Liver (tissue), 9 donors: Measurements from ENCODE around the gene PITPNM2. TPM values are rescaled to one million over a fixed set of nuclear protein-coding genes. Genes with fewer than 3 reads are reported as not detected.

Experiments
- DNase-seq: peaks from one replicate; pipeline ENCODE4 v3.0.0-alpha.2; 2017; ENCODE audit warnings: low spot score
- H3K27ac ChIP-seq, 2 donors: one replicate each; pipeline ENCODE4 v1.7.0; 2013; ENCODE audit warnings: inconsistent platforms in 2 of 2, low read length in 2 of 2, control low read depth in 1 of 2, low read depth in 1 of 2, mild to moderate bottlenecking in 1 of 2
- H3K27me3 ChIP-seq, 4 donors: one replicate each; pipeline versions ENCODE4 v1.6.1 to v1.7.0; 2013; ENCODE audit warnings: low read length in 3 of 4, inconsistent platforms in 1 of 4, mild to moderate bottlenecking in 1 of 4, moderate library complexity in 1 of 4; ENCODE audit not compliant: control insufficient read depth in 4 of 4, insufficient read depth in 4 of 4
- H3K36me3 ChIP-seq, 4 donors: one replicate each; pipeline versions ENCODE4 v1.6.1 to v1.7.0; 2013; ENCODE audit warnings: low read length in 3 of 4, mild to moderate bottlenecking in 3 of 4, low read depth in 1 of 4, moderate library complexity in 1 of 4; ENCODE audit not compliant: control insufficient read depth in 4 of 4, insufficient read depth in 3 of 4
- H3K4me1 ChIP-seq, 4 donors: one replicate each; pipeline versions ENCODE4 v1.6.1 to v1.7.0; 2013; ENCODE audit warnings: low read length in 3 of 4, mild to moderate bottlenecking in 3 of 4, moderate library complexity in 1 of 4; ENCODE audit not compliant: control insufficient read depth in 4 of 4, insufficient read depth in 4 of 4
- H3K4me3 ChIP-seq, 3 donors: one replicate each; pipeline versions ENCODE4 v1.6.1 to v1.7.0; 2013; ENCODE audit warnings: low read length in 3 of 3, control low read depth in 1 of 3, low read depth in 1 of 3, mild to moderate bottlenecking in 1 of 3
- H3K9ac ChIP-seq, 2 donors: one replicate each; pipeline ENCODE4 v1.7.0; 2013; ENCODE audit warnings: low read length in 2 of 2, mild to moderate bottlenecking in 2 of 2, moderate library complexity in 2 of 2, control low read depth in 1 of 2, low read depth in 1 of 2
- H3K9me3 ChIP-seq, 4 donors: one replicate each; pipeline versions ENCODE4 v1.6.1 to v1.7.0; 2013; ENCODE audit warnings: low read length in 3 of 4; ENCODE audit not compliant: control insufficient read depth in 4 of 4
- EGR1 ChIP-seq, 2 donors: IDR thresholded peaks; 2 replicates each; pipeline ENCODE4 v1.6.1; 2016 to 2018; ENCODE audit warnings: antibody characterized with exemption in 2 of 2, low read depth in 2 of 2
- FOXA2 ChIP-seq: IDR thresholded peaks from 2 replicates; pipeline ENCODE4 v1.6.1; 2016; ENCODE audit warnings: antibody characterized with exemption
- GABPA ChIP-seq, 2 donors: IDR thresholded peaks in 1 of 2; conservative IDR thresholded peaks in 1 of 2; 2 replicates each; pipeline ENCODE4 v1.6.1; 2016; ENCODE audit warnings: antibody characterized with exemption in 2 of 2, mild to moderate bottlenecking in 1 of 2, moderate library complexity in 1 of 2
- HNF4A ChIP-seq, 2 donors: conservative IDR thresholded peaks; 2 replicates each; pipeline ENCODE4 v1.6.1; 2016; ENCODE audit warnings: antibody characterized with exemption in 2 of 2, mild to moderate bottlenecking in 2 of 2
- NR2F2 ChIP-seq: IDR thresholded peaks from 2 replicates; pipeline ENCODE4 v1.6.1; 2016; ENCODE audit warnings: antibody characterized with exemption
- RAD21 ChIP-seq, 2 donors: IDR thresholded peaks; 2 replicates each; pipeline ENCODE4 v1.6.1; 2016; ENCODE audit warnings: antibody characterized with exemption in 2 of 2, mild to moderate bottlenecking in 2 of 2
- REST ChIP-seq: IDR thresholded peaks from 2 replicates; pipeline ENCODE4 v1.6.1; 2016; ENCODE audit warnings: antibody characterized with exemption, mild to moderate bottlenecking
- SP1 ChIP-seq: IDR thresholded peaks from 2 replicates; pipeline ENCODE4 v1.6.1; 2018; ENCODE audit warnings: antibody characterized with exemption, mild to moderate bottlenecking
- YY1 ChIP-seq: IDR thresholded peaks from 2 replicates; pipeline ENCODE4 v1.6.1; 2016; ENCODE audit warnings: antibody characterized with exemption, mild to moderate bottlenecking
- ZBTB33 ChIP-seq: IDR thresholded peaks from 2 replicates; pipeline ENCODE4 v1.6.1; 2016; ENCODE audit warnings: antibody characterized with exemption
- WGBS: extraction: QIAGEN DNeasy Blood & Tissue Kit; methylation state at CpG from one replicate; pipeline ENCODE4 v1.1.7; 2013; 5-methylcytosine and 5-hydroxymethylcytosine counted together
- polyA plus RNA-seq, 2 donors: library from polyadenylated mRNA; stranded (reverse) in 1 of 2; unstranded in 1 of 2; fragments of 200-250 nt in 1 of 2; fragments of >200 nt in 1 of 2; fragmentation: Nextera tagmentation in 1 of 2; extraction: Ambion mirVana in 1 of 2; gene quantifications; one replicate each; pipeline versions ENCODE4 v1.2.1 to v1.2.3, GENCODE V29; 2013 to 2015
- total RNA-seq, 2 donors: library from RNA; depleted of rRNA; stranded (reverse); fragments of >200 nt; gene quantifications; one replicate each; pipeline ENCODE4 v1.2.3, GENCODE V29; 2014
- TF ChIP-seq, protein P1 (sequence below): IDR thresholded peaks from 2 replicates; pipeline ENCODE4 v1.6.1; 2016; ENCODE audit warnings: antibody characterized with exemption
- TF ChIP-seq, protein P2 (sequence below): fragments of 150-350 bp; IDR thresholded peaks from 2 replicates; pipeline ENCODE4 v1.5.1; 2017; ENCODE audit warnings: improper control_type of control experiment, low read depth, low read length; ENCODE audit not compliant: missing input control
- TF ChIP-seq, protein P3 (sequence below): IDR thresholded peaks from 2 replicates; pipeline ENCODE4 v1.6.1; 2016; ENCODE audit warnings: antibody characterized with exemption
- donor health status: healthy.
- donor health status: healthy.
- donor health status: healthy.
- donor health status: healthy.
- donor health status: healthy.

The PITPNM2 gene
- total and polyA plus RNA-seq, 4 donors, result 1.3 to 28.4 (median 5.1) TPM

- TF ChIP-seq, protein P1, sequence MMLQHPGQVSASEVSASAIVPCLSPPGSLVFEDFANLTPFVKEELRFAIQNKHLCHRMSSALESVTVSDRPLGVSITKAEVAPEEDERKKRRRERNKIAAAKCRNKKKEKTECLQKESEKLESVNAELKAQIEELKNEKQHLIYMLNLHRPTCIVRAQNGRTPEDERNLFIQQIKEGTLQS, result no peak
- TF ChIP-seq SP1, result peak; percentile 22
- TF ChIP-seq YY1, result no peak
- H3K27ac ChIP-seq, result no peak overlapping the region
- no peak for DNase-seq
- H3K9ac ChIP-seq, result no peak overlapping the region
- no peaks in the 10 kb centered on the region for H3K27me3 ChIP-seq
- WGBS, result 80% methylated on average over 12 of the region's 12 CpGs
- H3K36me3 ChIP-seq, result no peaks in the 10 kb centered on the region
- H3K4me1 ChIP-seq, result peaks cover 3 to 13% (median 6%) of the 10 kb centered on the region in 4 donors
- no peaks in the 10 kb centered on the region for H3K9me3 ChIP-seq
- H3K4me3 ChIP-seq, result no peak overlapping the region
These were observed 18.9 kb downstream of the PITPNM2 start for GRCh38 chr12:123131879-123132402.

- H3K9ac ChIP-seq, result no peak overlapping the region
- peaks cover 5 to 13% (median 6%) of the 10 kb centered on the region in 4 donors for H3K4me1 ChIP-seq
- WGBS, result 93% methylated on average over 4 of the region's 4 CpGs
- no peak overlapping the region for H3K4me3 ChIP-seq
- no peaks in the 10 kb centered on the region for H3K9me3 ChIP-seq
- H3K27ac ChIP-seq, result no peak overlapping the region
- H3K36me3 ChIP-seq, result no peaks in the 10 kb centered on the region
- H3K27me3 ChIP-seq, result no peaks in the 10 kb centered on the region
- DNase-seq, result no peak
- TF ChIP-seq SP1 (no peak), RAD21 (IDR thresholded peaks at IDR 0.05) (no peak), REST (no peak), FOXA2 (no peak), HNF4A (conservative IDR thresholded peaks at IDR 0.05) (no peak), GABPA (IDR thresholded peaks at IDR 0.05 in 1 of 2, conservative IDR thresholded peaks at IDR 0.05 in 1 of 2) (no peak), EGR1 (IDR thresholded peaks at IDR 0.05; ENCODE audit: low read depth in 2 of 2) (no peak), NR2F2 (no peak), ZBTB33 (no peak)
- TF ChIP-seq, protein P2, sequence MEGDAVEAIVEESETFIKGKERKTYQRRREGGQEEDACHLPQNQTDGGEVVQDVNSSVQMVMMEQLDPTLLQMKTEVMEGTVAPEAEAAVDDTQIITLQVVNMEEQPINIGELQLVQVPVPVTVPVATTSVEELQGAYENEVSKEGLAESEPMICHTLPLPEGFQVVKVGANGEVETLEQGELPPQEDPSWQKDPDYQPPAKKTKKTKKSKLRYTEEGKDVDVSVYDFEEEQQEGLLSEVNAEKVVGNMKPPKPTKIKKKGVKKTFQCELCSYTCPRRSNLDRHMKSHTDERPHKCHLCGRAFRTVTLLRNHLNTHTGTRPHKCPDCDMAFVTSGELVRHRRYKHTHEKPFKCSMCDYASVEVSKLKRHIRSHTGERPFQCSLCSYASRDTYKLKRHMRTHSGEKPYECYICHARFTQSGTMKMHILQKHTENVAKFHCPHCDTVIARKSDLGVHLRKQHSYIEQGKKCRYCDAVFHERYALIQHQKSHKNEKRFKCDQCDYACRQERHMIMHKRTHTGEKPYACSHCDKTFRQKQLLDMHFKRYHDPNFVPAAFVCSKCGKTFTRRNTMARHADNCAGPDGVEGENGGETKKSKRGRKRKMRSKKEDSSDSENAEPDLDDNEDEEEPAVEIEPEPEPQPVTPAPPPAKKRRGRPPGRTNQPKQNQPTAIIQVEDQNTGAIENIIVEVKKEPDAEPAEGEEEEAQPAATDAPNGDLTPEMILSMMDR, result no peak
- TF ChIP-seq, protein P3, sequence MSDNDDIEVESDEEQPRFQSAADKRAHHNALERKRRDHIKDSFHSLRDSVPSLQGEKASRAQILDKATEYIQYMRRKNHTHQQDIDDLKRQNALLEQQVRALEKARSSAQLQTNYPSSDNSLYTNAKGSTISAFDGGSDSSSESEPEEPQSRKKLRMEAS, result no peak
These were observed 19.5 kb downstream of the PITPNM2 start for GRCh38 chr12:123131291-123131832.
